LNCAP (cell line): ENCODE data around the gene GFOD2.

Source experiments
- TF ChIP-seq, protein P1 (sequence below): fragments of 450-650 bp; IDR thresholded peaks from 2 replicates; pipeline ENCODE4 v1.5.1; 2017; ENCODE audit warnings: mild to moderate bottlenecking

Gene GFOD2

DNA sequence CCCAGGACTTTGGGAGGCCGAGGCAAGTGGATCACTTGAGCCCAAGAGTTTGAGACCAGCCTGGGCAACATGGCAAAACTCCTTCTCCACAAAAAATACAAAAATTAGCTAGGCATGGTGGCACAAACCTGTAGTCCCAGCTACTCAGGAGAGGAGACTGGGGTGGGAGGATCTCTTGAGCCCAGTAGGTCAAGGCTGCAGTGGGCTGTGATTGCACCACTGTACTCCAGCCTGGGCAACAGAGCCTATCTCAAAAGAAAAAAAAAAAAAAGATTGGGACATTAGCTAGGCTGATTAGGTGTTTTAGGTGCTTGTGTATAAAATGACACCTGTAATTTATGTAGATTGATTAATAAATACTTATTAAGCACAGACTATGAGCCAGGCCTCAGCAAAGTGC lies 10.1 kb downstream of the GFOD2 start:
- TF ChIP-seq, protein P1, sequence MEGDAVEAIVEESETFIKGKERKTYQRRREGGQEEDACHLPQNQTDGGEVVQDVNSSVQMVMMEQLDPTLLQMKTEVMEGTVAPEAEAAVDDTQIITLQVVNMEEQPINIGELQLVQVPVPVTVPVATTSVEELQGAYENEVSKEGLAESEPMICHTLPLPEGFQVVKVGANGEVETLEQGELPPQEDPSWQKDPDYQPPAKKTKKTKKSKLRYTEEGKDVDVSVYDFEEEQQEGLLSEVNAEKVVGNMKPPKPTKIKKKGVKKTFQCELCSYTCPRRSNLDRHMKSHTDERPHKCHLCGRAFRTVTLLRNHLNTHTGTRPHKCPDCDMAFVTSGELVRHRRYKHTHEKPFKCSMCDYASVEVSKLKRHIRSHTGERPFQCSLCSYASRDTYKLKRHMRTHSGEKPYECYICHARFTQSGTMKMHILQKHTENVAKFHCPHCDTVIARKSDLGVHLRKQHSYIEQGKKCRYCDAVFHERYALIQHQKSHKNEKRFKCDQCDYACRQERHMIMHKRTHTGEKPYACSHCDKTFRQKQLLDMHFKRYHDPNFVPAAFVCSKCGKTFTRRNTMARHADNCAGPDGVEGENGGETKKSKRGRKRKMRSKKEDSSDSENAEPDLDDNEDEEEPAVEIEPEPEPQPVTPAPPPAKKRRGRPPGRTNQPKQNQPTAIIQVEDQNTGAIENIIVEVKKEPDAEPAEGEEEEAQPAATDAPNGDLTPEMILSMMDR, result no peak

DNA sequence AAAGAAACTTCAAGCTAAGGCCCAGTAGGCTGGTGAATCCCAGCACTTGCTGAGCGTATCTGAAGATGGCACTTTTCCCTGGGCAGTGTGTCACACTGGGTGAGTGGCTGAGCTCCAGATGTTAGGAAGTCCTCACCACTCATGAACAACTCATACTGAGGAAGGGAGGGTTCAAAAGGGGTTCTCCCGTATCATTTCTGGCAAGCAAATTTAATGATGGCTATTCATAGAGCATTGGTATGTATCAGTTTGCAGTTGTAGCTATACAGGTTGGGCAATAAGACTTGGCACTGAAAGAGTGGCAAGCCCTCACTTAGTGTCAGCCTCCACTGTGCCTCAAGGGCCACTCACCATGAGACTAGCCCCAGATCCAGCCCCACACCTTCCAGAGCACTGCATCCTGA lies 10.7 kb downstream of the GFOD2 start:
- TF ChIP-seq, protein P1, result no peak

DNA sequence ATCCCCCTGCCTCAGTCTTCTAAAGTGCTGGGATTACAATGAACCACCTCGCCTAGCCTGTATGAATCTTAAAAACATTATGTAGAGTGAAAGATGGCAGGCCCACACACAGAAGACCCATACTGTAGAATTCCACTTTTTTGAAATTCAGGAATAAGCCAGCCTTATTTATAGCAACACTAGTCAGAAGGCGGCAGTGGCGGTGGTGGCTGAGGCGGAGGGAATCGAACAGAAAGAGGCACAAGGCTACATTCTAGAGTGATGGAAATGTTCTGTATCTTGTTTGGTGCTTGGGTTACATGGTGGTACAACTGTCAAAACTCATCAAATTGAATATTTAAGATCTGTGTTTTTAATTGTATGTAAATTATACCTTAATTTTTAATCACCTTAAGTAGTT lies 11.3 kb downstream of the GFOD2 start:
- TF ChIP-seq, protein P1, result no peak

DNA sequence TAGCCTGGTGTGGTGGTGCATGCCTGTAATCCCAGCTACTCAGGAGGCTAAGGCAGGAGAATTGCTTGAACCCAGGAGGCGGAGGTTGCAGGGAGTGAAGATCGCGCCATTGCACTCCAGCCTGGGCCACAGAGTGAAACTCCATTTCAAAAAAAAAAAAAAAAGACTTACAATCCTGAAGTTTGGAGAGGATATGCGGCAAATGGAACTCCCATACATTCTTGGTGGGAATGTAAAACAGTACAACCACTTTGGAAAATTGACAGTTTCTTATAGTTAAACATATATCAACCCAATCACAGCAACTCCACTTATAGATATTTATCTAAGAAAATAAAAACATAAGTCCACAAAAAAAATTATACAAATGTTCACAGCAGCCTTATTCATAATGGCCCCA lies 11.9 kb downstream of the GFOD2 start:
- TF ChIP-seq, protein P1, result no peak

DNA sequence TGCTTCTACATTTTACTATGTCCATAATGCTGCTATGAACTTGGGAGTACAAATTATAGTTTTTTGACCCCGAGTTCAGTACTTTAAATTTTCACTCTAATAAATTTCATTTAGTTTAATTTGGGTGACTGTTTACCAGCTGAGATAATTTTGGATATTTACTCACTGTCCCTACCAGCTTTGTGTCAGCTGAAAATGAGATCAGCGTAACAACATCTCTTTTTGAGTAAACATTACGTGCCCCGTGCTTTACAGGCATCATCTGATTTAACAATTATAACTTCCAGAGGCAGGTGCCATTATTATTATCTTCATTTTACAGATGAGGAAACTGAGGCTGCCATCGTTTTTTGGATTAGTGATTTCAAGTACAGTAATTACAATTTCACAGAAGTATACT lies 15.0 kb downstream of the GFOD2 start:
- TF ChIP-seq, protein P1, result no peak

DNA sequence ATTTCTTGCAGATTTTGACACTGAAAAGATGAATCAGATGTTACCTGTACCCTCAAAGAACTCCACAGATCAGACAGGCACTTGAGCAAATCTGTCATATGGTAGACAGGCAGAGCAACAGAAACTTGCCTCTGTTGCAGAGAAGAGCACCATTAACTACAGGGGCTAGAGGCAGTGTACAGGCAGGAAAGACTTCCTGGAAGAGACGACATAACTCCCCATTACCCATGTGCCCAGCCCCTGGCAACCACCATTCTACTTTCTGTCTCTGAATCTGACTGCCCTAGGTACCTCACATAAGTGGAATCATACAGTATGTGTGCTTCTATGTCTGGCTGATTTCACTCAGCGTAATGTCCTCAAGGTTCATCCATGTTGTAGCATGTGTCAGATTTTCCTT lies 15.5 kb downstream of the GFOD2 start:
- TF ChIP-seq, protein P1, result no peak

DNA sequence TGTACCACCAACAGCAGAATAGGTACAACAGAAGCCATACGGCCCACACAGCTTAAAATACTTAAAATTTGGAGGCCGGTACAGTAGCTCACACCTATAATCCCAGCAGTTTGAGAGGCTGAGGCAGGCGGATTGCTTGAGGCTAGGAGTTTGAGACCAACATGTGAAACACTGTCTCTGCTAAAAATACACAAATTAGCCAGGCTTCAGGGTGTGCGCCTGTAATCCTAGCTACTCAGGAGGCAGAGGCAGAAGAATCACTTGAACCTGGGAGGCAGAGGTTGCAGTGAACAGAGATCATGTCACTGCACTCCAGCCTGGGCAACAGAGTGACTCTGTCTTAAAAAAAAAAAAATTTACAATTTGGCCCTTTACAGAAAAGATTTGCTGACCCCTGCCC lies 17.0 kb downstream of the GFOD2 start:
- TF ChIP-seq, protein P1, result no peak

DNA sequence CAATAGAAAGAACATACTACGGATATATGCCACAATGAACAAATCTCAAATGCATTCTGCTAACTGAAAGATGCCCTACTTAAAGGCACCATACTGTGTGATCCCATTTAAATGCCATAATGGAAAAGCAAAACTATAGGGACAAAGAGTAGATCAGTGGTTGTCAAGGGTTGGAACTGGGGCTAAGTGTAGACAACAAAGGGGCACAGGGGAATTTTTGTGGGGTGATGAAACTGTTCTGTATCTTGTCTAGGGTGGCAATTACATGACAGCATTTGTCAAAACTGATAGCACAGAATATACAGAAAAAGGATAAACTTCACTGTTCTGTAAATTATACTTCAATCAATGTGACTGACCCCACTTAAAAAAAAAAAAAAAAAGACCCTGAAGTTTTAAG lies 17.7 kb downstream of the GFOD2 start:
- TF ChIP-seq, protein P1, result no peak
